ENCODE measurements around the gene MEX3A.
"Not testable (repeated sequence)": the region's sequence is repeated elsewhere in the genome, so short reads cannot be mapped to it uniquely, and the experiment has no call there.

The MEX3A gene

DNA sequence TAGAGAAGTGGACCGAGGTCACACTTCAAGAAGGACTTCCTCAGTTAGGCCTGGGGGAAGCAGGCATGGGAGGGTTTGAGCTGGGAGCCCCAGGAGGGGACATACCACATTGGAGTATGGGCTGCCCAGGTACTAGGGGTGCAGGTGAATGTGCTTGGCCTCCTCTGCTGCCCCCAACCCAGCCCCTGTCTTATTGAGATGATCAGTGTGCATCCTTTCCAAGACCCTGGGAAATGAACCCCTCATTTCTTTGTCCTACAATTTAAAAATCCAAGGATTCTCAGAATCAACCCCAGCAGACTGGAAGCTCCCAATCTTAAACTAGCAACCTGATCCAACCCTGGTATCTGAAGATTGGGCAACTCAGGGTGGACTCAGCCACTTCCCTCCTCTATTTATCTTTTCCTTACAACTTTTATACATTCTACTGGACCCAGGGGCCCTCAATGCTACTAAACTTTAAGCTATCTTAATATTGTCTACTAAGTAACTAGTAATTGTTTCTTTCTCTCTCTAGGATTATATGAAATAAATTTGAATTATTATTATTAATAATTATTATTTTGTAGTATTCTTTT, 9.1 kb downstream of the MEX3A start:
- peaks cover 50% of the 10 kb centered on the region for H3K36me3 ChIP-seq
- no peaks in the 10 kb centered on the region for H3K27me3 ChIP-seq
- peaks cover 68% of the 10 kb centered on the region for H3K4me1 ChIP-seq
- TF ChIP-seq Cebpa-rat (IDR thresholded peaks at IDR 0.05) = no peak
- H3K9me3 ChIP-seq = no peaks in the 10 kb centered on the region
- H3K4me2 ChIP-seq = no peak overlapping the region
- no peak overlapping the region for H3K27ac ChIP-seq
- H3K4me3 ChIP-seq = no peak overlapping the region
- H3K9ac ChIP-seq = no peak overlapping the region
- peaks cover 74% of the 10 kb centered on the region for H4K20me1 ChIP-seq

DNA sequence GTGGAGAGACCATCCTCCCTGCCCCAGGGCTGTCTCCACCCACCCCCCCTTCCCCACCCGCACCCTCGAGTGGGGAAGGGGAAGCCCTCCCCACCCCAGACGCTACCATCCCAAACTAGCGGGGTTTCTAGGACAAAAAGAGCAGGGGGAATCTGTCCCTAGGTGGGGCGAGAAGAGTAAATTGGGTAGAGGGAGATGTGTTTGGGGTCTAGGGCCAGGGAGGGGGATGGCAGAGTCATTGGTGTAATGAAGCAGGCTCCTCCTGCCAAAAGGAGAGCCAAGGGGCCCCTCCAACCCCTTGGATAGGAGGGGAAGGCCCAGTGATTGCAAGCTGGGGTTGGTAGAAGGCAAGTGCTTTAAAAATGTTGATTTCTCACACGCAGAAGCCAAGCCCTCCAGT, 10.0 kb downstream of the MEX3A start:
- Histone ChIP-seq H3K9me3 (no peaks in the 10 kb centered on the region), H3K36me3 (peaks cover 45% of the 10 kb centered on the region), H3K4me3 (no peak overlapping the region), H3K27ac (no peak overlapping the region), H3K4me2 (no peak overlapping the region), H4K20me1 (peaks cover 64% of the 10 kb centered on the region), H3K4me1 (peaks cover 58% of the 10 kb centered on the region), H3K9ac (no peak overlapping the region), H3K27me3 (no peaks in the 10 kb centered on the region)
- no peak for TF ChIP-seq Cebpa-rat (IDR thresholded peaks at IDR 0.05)

DNA sequence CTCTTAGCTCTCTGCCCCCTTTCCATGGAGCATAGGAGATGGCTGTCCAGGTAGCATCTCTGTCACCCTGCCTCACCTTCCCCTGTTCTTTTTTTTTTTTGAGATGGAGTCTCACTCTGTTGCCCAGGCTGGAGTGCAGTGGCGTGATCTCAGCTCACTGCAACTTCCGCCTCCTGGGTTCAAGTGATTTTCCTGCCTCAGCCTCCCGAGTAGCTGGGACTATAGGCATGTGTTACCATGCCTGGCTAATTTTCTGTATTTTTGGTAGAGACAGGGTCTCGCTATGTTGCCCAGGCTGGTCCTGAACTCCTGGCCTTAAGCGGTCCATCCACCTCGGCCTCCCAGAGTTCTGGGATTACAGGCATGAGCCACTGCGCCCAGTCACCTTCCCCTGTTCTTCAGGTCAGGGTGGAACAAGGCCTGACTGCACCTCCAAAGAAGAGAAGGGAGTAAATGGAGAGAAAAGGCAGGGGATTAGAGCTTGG, 10.9 kb downstream of the MEX3A start:
- not testable (repeated sequence) for H3K27ac ChIP-seq, H3K4me3 ChIP-seq, H3K27me3 ChIP-seq, H3K9ac ChIP-seq, H3K9me3 ChIP-seq
- H3K36me3 ChIP-seq = peaks cover 36% of the 10 kb centered on the region
- H4K20me1 ChIP-seq = peaks cover 56% of the 10 kb centered on the region
- H3K4me1 ChIP-seq = peaks cover 54% of the 10 kb centered on the region
- H3K4me2 ChIP-seq = peak overlapping the region; percentile 32; the same call in 1 of the 2 replicates

DNA sequence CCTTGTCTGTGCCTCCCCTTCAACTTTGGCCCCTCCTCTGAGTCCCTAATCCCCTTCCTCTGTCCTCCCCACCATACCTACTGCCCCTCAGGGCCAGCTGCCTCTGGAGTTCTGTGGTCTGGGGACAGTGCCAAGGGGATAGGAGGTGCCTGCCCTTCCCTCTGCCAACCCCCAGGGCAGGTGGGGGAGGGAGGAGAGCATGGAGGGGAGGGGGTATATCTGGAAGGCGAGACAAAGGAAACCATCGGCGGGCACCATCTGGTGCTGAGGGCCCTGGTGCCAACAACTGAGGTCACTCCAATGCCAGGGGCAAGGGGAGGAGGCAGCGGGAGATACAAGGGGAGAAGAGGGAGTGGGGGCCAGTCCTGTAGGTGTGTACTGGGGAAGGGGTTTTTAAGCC, 11.7 kb downstream of the MEX3A start:
- peaks cover 29% of the 10 kb centered on the region for H3K36me3 ChIP-seq
- peak overlapping the region; percentile 19; the same call in 1 of the 2 replicates for H3K27ac ChIP-seq
- H3K4me2 ChIP-seq = peak overlapping the region; percentile 32
- TF ChIP-seq Cebpa-rat (IDR thresholded peaks at IDR 0.05) = no peak
- peaks cover 54% of the 10 kb centered on the region for H3K4me1 ChIP-seq
- no peaks in the 10 kb centered on the region for H3K27me3 ChIP-seq
- H3K9ac ChIP-seq = no peak overlapping the region
- peaks cover 47% of the 10 kb centered on the region for H4K20me1 ChIP-seq
- H3K9me3 ChIP-seq = no peaks in the 10 kb centered on the region
- no peak overlapping the region for H3K4me3 ChIP-seq

DNA sequence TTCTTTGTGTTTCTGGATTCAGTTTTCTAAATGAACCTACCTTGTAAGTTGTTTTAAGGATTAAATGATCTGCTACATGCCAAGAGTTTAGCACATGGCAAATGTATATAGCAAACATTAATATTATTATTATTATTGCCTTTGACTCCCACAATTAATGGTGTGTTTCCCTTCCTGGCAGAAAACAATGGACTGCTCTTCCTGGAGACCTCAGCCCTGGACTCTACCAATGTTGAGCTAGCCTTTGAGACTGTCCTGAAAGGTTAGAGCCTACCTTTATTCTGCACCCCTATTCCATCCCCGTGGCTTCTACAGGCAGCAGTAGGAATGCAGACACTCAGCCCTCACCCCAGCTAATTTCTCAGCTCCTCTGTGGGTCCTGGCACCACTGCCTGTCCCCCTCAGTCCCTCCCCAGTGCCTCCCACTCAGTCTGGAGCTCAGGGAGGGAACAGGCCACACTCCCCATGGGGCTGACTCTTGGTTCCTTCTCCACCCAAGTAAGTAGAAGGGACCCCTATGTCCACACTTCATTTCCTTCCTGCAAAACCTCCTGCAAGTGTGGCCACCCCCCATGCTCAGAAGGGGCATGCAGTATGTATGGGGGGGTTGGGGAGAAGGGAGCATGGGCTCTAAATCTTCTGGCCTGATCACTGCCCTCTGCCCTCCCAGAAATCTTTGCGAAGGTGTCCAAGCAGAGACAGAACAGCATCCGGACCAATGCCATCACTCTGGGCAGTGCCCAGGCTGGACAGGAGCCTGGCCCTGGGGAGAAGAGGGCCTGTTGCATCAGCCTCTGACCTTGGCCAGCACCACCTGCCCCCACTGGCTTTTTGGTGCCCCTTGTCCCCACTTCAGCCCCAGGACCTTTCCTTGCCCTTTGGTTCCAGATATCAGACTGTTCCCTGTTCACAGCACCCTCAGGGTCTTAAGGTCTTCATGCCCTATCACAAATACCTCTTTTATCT, 12.5 kb downstream of the MEX3A start:
- H3K27me3 ChIP-seq = no peaks in the 10 kb centered on the region
- peak overlapping the region; percentile 32 for H3K4me2 ChIP-seq
- no peak overlapping the region for H3K9ac ChIP-seq

DNA sequence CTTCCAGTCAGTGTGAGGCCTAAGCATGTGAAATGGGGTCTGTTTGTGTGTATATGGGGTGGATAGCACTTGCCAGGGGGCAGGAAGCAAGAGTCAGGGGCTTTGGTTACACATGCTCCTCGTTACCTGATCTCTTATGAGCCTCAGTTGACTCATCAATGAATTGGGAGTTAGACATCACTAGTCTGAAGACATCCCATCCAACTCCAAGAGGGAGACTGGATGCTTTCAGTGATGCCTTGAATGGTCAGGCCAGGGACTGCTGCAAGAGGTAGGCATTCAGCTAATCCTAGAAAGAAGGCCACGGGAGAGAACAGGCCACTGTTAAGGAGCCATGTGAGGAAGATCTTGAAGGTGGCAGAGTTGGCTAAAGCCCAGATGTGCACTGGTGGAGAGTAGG, 15.0 kb downstream of the MEX3A start:
- H3K27ac ChIP-seq = no peak overlapping the region
- H3K27me3 ChIP-seq = no peaks in the 10 kb centered on the region
- peaks cover 47% of the 10 kb centered on the region for H3K4me1 ChIP-seq
- peaks cover 17% of the 10 kb centered on the region for H4K20me1 ChIP-seq
- no peak overlapping the region for H3K9ac ChIP-seq
- no peak overlapping the region for H3K4me2 ChIP-seq
- peaks cover under 1% of the 10 kb centered on the region for H3K36me3 ChIP-seq
- TF ChIP-seq Cebpa-rat (IDR thresholded peaks at IDR 0.05) = no peak
- no peaks in the 10 kb centered on the region for H3K9me3 ChIP-seq
- H3K4me3 ChIP-seq = no peak overlapping the region

More for the DNA sequence above, 12.5 kb downstream of the MEX3A start:
- Histone ChIP-seq H4K20me1 (peaks cover 40% of the 10 kb centered on the region), H3K9me3 (no peaks in the 10 kb centered on the region), H3K27ac (no peak overlapping the region; the same call in 1 of the 2 replicates), H3K36me3 (peaks cover 21% of the 10 kb centered on the region), H3K4me3 (no peak overlapping the region), H3K4me1 (peaks cover 54% of the 10 kb centered on the region)
- no peak for TF ChIP-seq Cebpa-rat (IDR thresholded peaks at IDR 0.05)

DNA sequence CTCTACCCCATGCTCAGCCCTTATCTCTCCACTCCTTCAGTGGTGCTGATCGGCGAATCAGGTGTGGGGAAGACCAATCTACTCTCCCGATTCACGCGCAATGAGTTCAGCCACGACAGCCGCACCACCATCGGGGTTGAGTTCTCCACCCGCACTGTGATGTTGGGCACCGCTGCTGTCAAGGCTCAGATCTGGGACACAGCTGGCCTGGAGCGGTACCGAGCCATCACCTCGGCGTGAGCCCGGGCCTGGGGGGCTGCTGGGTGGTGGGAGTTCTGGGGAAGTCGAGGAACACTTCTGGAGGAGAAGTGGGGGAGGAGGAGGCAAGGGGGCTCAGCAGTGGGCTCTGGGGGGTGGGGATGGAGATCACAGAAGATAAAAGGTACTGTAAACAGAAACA, 16.4 kb downstream of the MEX3A start:
- H3K27me3 ChIP-seq = no peaks in the 10 kb centered on the region
- peak overlapping the region; percentile 42; the same call in 1 of the 2 replicates for H3K4me2 ChIP-seq
- no peaks in the 10 kb centered on the region for H3K36me3 ChIP-seq
- no peaks in the 10 kb centered on the region for H3K9me3 ChIP-seq
- no peak overlapping the region for H3K27ac ChIP-seq
- no peak overlapping the region for H3K4me3 ChIP-seq
- H3K4me1 ChIP-seq = peaks cover 45% of the 10 kb centered on the region
- peaks cover 5% of the 10 kb centered on the region for H4K20me1 ChIP-seq
- TF ChIP-seq Cebpa-rat (IDR thresholded peaks at IDR 0.05) = no peak
- H3K9ac ChIP-seq = no peak overlapping the region

DNA sequence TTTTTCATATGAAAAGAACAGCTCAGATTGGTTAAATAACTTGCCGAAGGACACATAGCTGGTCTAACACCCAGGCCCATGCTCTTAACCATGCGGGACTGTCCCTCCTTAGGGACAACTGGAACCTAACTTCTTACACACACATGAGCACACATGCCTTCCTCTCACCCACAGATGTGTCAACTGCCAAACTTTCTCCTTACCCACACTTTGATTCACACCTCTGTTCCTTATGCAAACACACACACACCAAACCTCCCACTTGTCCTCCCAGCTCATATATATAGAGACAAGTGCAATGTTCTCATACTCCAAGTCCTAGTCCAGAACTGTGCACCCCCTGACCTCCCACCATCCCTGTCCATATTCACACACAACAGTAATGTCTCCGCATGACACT, 17.1 kb downstream of the MEX3A start:
- H3K9ac ChIP-seq = no peak overlapping the region
- no peaks in the 10 kb centered on the region for H3K36me3 ChIP-seq
- H4K20me1 ChIP-seq = 0 out of 2 replicates have a peak, but pooled peaks cover 4% of the 10 kb centered on the region
- no peaks in the 10 kb centered on the region for H3K27me3 ChIP-seq
- peak overlapping the region; percentile 42 for H3K4me2 ChIP-seq
- peak overlapping the region; percentile 5; the same call in 1 of the 2 replicates for H3K27ac ChIP-seq
- H3K4me1 ChIP-seq = peaks cover 39% of the 10 kb centered on the region
- H3K9me3 ChIP-seq = no peaks in the 10 kb centered on the region
- TF ChIP-seq Cebpa-rat (IDR thresholded peaks at IDR 0.05) = no peak
- no peak overlapping the region for H3K4me3 ChIP-seq

DNA sequence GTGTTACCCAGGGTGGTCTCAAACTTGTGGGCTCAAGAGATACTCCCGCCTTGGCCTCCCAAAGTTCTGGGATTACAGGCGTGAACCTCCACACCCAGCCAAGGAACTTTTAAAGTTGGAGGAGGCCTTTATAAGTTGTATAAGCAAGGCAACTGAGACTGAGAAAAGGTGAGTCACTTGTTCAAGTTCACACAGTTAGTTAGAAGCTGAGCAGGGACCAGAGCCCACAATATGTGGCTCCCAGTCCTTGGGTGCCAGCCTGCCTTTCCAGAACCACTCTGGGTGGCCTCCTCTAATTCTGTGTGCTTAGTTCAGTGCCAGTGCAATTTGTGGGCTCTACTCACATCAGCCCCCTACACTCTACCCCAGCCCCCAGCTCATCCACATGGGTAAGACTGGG, 17.6 kb downstream of the MEX3A start:
- no peaks in the 10 kb centered on the region for H4K20me1 ChIP-seq
- peak overlapping the region; percentile 5; the same call in 1 of the 2 replicates for H3K27ac ChIP-seq
- no peak for TF ChIP-seq Cebpa-rat (IDR thresholded peaks at IDR 0.05)
- H3K9ac ChIP-seq = no peak overlapping the region; the same call in 1 of the 2 replicates
- no peaks in the 10 kb centered on the region for H3K36me3 ChIP-seq
- peak overlapping the region; percentile 42; the same call in 1 of the 2 replicates for H3K4me2 ChIP-seq
- no peaks in the 10 kb centered on the region for H3K9me3 ChIP-seq
- H3K4me1 ChIP-seq = peaks cover 34% of the 10 kb centered on the region
- no peak overlapping the region for H3K4me3 ChIP-seq
- H3K27me3 ChIP-seq = no peaks in the 10 kb centered on the region

DNA sequence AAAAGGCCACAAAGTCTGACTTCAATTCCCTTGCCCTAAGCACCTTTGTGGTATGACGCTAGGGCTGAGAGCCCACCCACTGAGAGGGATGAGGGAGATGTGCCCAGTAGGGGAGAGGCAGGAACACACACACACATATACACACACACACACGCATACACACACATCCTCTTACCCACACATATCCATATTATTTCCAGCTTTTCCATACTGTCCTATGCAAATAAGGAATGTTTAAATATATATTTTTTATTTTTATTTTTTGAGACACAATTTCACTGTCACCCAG, 18.3 kb downstream of the MEX3A start:
- Histone ChIP-seq H3K27ac (no peak overlapping the region), H3K4me3 (no peak overlapping the region), H3K36me3 (0 out of 2 replicates have a peak, but pooled peaks cover under 1% of the 10 kb centered on the region), H4K20me1 (no peaks in the 10 kb centered on the region), H3K4me2 (no peak overlapping the region), H3K27me3 (no peaks in the 10 kb centered on the region), H3K4me1 (peaks cover 34% of the 10 kb centered on the region), H3K9me3 (no peaks in the 10 kb centered on the region), H3K9ac (no peak overlapping the region)
- no peak for TF ChIP-seq Cebpa-rat (IDR thresholded peaks at IDR 0.05)
